Eye (tissue), 1 donor: ENCODE results near the gene USO1.
A peak's percentile ranks its signal among the peaks of the same experiment; 100 is the strongest.

Experiments
- DNase-seq: peaks from one replicate; pipeline ENCODE4 v3.0.0-alpha.2; 2015

The USO1 gene

DNA sequence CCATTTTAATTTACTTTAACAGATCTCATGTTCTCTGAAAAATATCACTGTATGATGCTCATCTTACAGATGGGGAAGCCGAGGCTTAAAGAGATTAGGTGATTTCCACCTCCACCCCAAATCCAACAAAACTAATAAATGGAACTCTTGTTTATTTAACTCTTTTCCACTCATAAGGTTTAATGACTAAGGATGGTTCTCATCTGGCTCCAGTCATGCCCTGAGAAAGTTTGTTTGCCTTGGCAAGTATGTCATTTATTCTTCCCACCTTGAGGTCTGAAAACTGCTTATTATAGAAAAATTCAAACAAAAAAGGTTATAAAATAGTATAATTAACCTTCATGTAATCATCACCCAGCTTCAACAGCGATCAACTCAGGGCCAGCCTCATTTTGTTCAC, 121.6 kb downstream of the USO1 start:
- DNase-seq, result no peak

GRCh38 chr4:75848171-75848760, 123.9 kb downstream of the USO1 start:
- DNase-seq, result peak; percentile 85

GRCh38 chr4:75848891-75849290, 124.5 kb downstream of the USO1 start:
- DNase-seq, result no peak

- no peak for DNase-seq
These were observed 125.1 kb downstream of the USO1 start for GRCh38 chr4:75849461-75849860.

- no peak for DNase-seq
These were observed 134.3 kb downstream of the USO1 start for GRCh38 chr4:75858721-75859120.

DNA sequence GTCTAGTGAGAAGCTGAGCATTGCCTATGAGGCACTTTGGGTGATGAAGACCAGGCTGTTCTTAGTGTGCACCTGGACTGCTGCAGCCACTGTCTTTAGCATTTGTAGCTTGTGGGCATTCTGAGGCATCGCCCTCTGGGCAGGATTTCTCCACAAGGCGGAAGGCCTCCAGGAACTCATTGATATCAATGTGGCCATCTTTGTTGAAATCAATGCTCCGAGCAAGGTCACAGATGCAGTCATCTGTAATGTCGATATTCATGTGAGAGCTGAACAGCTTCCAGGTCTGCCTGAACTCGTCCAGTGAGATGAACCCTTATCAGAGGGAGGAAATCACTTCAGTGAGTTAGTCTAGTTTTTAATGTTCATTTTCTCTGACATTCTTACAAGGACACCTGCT, 136.2 kb downstream of the USO1 start:
- DNase-seq, result peak; percentile 33
